HG03097 (cell line): ENCODE measurements around the gene KLF9.

Experiments
- ATAC-seq: cut with Tn5 transposase; IDR thresholded peaks from one replicate; pipeline ENCODE4 v1.9.1; 2021; ENCODE audit not compliant: unreplicated experiment, low FRiP score

KLF9 gene

DNA sequence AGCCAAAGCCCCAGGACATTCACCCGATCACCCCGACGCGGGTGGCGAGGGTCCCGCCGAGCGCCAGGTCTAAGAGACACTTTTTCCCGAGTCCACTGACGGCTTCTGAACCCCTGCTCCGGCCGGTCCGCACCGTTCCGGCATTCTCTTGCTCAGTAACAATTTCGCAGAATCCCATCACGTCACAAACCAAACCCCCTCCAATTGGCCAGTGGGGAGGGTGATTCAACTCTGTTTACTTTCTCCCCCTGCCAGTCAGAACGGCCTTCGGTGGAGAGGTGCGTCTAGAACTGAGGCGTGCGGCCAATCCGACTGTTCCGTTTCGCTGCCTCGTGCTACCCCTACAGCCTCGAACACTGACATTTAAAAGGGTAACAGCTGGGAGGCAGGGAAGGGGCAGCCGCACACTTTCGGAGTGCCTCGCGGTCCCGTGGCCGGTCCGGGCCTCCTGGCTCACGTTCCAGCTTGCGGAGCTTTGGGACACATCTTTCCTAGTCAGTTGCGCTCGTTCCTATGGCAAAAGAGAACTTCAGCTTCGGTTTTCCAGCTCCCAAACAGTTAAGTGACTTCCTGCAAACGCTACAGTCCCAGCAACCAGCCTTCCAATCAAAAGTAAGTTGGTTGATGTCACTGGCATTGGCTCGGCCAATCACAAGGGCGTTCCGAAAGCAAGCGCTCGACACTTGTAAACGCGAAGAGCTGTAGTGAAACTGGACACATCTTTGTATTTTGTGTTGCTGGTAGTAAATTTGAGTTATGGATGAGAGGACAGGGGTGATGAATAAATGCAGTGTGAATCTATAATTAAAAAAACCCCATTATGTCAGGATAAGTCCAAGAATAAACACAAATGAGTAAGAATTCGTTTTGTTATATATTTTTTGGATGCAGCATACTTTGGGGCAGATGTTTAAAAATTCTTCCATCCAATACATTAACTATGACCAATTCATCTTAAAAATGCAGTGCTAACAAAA, at the start of gene KLF9:
Gene KLF9, minus strand, starts transcription at position 859 of the 977 bp plus-strand sequence. CDS start 1,294 bp downstream, outside the sequence.
- peak; percentile 61 for ATAC-seq

GRCh38 chr9:70463877-70464276, 49.4 kb upstream of the KLF9 start:
- no peak for ATAC-seq

DNA sequence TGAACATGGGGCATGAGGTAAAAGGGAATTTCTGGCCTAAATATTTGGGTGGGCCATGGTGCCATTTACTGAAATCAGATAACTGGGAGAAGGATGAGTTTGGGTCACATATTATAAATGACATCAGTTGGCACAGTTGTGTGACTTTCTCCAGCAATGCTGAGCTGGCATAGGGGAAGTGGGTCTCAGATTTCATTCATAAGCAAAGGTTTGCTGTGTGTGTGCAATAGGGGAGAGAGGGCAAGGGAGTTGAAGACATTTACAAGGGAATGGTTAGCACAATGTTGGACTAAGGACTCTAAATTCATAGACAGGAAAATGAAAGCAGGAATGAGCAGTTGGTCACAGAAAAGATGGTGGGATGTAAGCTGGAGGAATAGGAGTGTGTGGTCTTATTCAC, 47.8 kb upstream of the KLF9 start:
- ATAC-seq = no peak

DNA sequence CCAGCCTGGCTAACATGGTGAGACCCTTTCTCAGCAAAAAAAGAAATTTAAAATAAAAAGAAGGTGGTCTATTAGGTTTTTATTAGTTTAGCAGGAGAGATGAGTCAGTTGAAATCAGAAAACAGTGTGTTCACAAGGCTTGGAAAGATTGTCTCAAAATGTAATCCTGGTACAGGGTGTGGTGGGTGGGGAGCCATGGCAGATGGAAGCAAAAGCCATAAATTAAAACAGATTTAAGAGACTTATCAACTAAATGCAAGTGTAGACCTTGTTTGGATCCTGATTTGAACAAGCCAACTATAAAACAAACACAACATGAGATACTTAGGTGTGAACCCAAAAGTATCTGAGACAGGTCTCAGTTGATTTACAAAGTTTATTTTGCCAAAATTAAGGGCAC, 42.8 kb upstream of the KLF9 start:
- no peak for ATAC-seq

- ATAC-seq = no peak
Observed at GRCh38 chr9:70455993-70456704, 41.7 kb upstream of the KLF9 start.

DNA sequence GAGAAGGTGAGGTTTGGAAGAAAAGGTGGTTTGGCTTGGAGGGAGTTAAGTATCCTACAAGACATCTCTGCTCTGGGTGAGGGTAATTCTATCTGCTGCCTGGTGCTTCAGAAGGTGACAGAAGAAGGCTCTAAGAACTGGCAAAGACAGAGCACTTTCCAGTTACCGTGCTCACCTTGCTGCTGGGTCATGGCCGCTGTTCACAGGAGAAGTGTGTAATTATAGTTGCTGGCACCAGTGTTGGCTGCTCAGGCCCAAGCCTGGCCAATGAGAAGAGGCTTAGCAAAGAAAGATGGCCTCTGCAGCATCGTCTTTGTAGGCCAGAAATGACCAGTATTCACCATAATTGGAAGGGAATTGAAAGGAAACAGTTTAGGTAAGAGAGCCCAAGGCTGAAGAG, 37.9 kb upstream of the KLF9 start:
- no peak for ATAC-seq

- no peak for ATAC-seq
Observed at GRCh38 chr9:70451765-70452164, 37.3 kb upstream of the KLF9 start.

DNA sequence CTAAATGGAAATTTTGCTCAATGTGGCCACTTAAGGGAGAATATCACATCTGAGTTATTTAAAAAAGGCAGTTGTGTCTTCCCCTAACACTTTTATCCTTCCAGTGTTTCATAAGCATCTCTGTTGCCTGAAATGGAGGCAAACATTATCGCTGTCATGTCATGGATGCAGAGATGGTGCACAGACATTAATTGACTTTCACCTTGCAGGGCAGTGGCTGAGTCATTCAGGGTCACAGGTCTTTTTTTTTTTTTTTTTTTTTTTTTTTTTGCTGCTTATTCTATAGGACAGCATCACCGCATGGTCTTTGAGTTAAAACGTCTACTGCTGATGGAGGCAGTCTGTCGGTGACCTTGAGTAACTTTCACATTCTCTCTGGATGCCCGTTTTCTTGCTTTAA, 36.3 kb upstream of the KLF9 start:
- no peak for ATAC-seq

DNA sequence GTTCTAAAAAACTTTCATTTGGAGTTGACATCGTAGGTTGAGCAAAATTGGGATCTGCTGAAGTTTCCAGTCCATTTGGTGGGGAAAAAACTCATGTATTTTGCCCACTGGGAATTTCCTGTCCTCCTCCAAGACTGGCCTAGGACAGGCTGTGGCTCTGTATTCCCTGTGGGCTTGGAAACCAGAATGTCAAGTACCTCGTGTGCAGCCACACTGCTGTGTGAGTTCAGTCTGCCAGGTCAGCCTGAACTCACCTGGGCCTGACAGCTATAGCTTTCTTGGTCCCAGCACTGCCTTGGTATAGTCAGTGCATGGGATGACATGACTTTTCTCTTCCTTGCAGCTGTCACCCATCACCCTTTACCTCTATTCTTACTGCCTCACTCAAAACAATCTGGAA, 35.0 kb upstream of the KLF9 start:
- no peak for ATAC-seq

DNA sequence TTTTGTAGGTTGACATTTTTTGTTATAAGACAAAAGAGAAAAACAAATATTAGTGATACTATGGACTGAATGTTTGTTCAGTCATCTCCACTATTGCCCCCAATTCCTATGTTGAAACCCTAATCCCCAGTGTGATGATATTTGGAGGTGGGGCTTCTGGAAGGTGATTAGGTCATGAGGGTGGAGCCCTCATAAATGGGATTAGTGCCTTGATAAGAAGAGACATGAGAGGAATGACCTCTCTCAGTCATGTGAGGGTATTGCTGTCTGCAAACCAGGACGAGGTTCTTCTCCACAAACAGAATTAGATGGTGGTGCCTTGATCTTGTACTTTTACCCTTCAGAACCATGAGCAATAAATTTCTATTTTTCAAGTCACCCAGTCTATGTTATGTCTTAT, 34.5 kb upstream of the KLF9 start:
- ATAC-seq = no peak

- no peak for ATAC-seq
Observed at GRCh38 chr9:70444904-70445303, 30.4 kb upstream of the KLF9 start.

DNA sequence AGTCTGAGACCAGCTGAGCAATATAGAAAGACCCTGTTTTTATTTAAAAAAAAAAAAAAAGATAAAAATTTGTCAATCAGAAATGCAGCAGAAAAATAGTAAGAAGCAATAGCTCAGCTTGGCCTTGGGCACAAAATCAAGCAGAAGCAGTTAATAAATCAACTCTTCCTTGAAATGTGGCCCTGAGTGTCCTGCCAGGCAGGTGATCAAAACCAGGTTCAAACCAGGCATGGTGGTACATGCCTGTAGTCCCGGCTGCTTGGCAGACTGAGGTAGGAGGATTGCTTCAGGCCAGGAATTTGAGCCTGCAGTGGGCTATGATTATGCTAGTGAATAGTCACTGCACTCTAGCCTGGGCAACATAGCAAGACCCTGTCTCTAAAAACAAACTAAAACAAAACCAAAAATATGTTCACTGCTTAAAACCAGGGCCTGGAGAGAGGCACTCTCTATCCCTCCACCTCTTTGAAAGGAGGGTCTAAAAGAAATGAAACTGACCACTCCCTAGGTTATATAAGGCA, 27.9 kb upstream of the KLF9 start:
- ATAC-seq = no peak

DNA sequence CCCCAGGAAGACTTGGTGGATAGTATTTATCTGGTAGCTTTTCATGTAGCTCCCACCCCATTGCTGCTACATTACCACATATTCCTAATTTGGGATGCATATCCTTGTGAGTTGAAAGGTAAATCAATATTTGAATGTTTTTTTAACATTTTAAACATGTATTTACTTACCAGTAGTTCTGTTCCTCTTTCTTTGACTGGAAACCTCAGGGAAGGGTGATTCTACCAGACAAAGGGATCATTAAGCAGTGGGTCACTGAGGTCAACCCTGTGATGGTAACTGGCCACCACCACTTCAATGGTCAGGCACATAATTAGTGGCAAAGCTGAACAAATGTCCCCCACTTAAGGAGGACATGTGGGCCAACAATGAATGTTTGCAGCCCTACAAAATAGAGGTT, 27.2 kb upstream of the KLF9 start:
- ATAC-seq = no peak

DNA sequence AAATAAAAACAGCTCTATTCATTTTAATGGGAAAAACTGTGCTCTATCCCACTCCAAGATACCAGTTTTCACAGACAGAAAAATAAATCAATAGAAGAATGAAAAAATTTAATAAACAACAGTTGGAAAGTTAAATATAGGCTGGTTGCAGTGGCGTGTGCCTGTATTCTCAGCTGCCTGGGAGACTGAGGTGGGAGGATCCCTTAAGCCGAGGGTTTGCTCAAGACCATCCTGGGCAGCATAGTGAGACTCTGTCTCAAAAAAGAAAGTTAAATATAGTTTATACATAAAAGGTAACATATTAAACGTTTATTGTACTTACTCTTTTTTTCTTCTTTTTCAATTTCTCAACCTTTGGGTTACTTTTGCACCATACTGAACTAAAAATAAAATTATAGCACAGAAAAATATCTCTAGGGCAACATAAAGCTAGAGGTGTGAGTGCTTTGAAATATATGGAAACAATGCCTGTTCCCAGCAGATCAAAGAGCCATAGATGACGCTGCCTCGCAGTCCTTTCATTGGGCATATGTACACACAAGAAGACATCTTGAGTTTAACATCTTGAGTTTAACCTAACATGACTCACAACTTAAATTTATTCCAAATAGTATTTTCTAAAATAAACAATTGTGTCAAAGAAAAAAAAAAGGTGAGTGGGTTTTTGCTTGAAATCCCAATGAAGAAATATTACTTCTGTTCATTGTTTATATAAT, 25.7 kb upstream of the KLF9 start:
- ATAC-seq = no peak

DNA sequence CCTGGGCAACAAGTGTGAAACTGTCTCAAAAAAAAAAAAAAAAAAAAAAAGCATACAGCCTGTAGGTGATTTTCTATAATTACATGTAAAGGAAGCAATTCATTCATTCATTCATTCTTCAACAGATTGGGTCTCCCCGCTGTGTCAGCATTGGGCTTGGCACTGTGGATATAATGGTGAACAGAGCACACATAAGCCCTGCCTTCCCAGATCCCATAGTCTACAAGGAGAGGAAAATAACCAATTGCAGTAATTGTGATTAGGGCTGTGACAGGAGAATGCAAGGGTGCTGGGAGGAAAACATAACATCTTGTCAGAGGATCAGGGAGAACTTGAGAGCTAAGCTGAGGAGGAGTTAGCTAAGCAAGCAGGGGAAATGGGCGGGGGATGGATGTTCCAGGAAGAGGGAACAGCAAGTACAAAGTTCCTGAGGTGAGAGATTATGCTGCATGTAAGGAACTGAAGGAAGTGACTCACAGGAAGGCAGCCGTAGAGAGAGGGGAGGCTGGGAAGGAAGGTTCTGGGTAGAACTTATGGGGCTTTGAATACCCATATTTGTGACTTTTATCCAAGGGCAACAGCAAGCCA, 24.0 kb upstream of the KLF9 start:
- ATAC-seq = no peak

GRCh38 chr9:70435948-70436347, 21.5 kb upstream of the KLF9 start:
- no peak for ATAC-seq

- ATAC-seq = no peak
Observed at GRCh38 chr9:70429899-70430298, 15.4 kb upstream of the KLF9 start.

GRCh38 chr9:70428781-70429180, 14.3 kb upstream of the KLF9 start:
- ATAC-seq = no peak

- no peak for ATAC-seq
Observed at GRCh38 chr9:70427161-70427945, 12.9 kb upstream of the KLF9 start.

GRCh38 chr9:70425192-70425591, 10.7 kb upstream of the KLF9 start:
- ATAC-seq = no peak
